ENCODE results near the gene TENM3. TPM values are rescaled to one million over a fixed set of nuclear protein-coding genes. Genes with fewer than 3 reads are reported as not detected.

The TENM3 gene
- total and polyA plus RNA-seq, 3 donors from 2014 or later = 10.9 to 42.7 (median 42.2) TPM

- Histone ChIP-seq H3K27ac (no peak overlapping the region), H3K4me1 (no peaks in the 10 kb centered on the region), H3K9me3 (no peaks in the 10 kb centered on the region), H3K36me3 (ENCODE audit: low read depth, missing control alignments) (no peaks in the 10 kb centered on the region), H3K27me3 (no peaks in the 10 kb centered on the region), H3K4me3 (no peak overlapping the region)
- DNase-seq = no peak
- no peak for TF ChIP-seq CTCF (IDR thresholded peaks at IDR 0.05)
- no peak for TF ChIP-seq POLR2A (IDR thresholded peaks at IDR 0.05)
- WGBS, 2 donors = 58 to 63% methylated on average over 11 to 12 of the region's 12 CpGs
- intact Hi-C loops (cut with DNase I; ENCODE audit: low total_unique reads) = no loop called here
Observed at GRCh38 chr4:182351485-182351884, 108.3 kb downstream of the TENM3 start.

GRCh38 chr4:182354106-182354505, 110.9 kb downstream of the TENM3 start:
- 86 to 95% methylated on average over 3 of the region's 3 CpGs for WGBS, 2 donors
- H3K9me3 ChIP-seq = no peaks in the 10 kb centered on the region
- DNase-seq = no peak
- no peaks in the 10 kb centered on the region for H3K27me3 ChIP-seq
- TF ChIP-seq CTCF (IDR thresholded peaks at IDR 0.05) (no peak), POLR2A (IDR thresholded peaks at IDR 0.05) (no peak)
- H3K4me1 ChIP-seq = no peaks in the 10 kb centered on the region
- no peaks in the 10 kb centered on the region for H3K36me3 ChIP-seq (ENCODE audit: low read depth, missing control alignments)
- intact Hi-C loops (cut with DNase I; ENCODE audit: low total_unique reads) = no loop called here
- H3K4me3 ChIP-seq = no peak overlapping the region
- H3K27ac ChIP-seq = no peak overlapping the region

GRCh38 chr4:182354867-182355266, 111.7 kb downstream of the TENM3 start:
- Histone ChIP-seq H3K36me3 (ENCODE audit: low read depth, missing control alignments) (no peaks in the 10 kb centered on the region), H3K4me3 (no peak overlapping the region), H3K27ac (no peak overlapping the region), H3K27me3 (no peaks in the 10 kb centered on the region), H3K9me3 (no peaks in the 10 kb centered on the region), H3K4me1 (no peaks in the 10 kb centered on the region)
- DNase-seq = no peak
- WGBS, 2 donors = 68 to 70% methylated on average over 7 of the region's 7 CpGs
- TF ChIP-seq CTCF (IDR thresholded peaks at IDR 0.05) (no peak), POLR2A (IDR thresholded peaks at IDR 0.05) (no peak)
- intact Hi-C loops (cut with DNase I; ENCODE audit: low total_unique reads) = no loop called here

- Histone ChIP-seq H3K4me3 (no peak overlapping the region), H3K9me3 (no peaks in the 10 kb centered on the region), H3K27me3 (no peaks in the 10 kb centered on the region), H3K36me3 (ENCODE audit: low read depth, missing control alignments) (no peaks in the 10 kb centered on the region), H3K4me1 (no peaks in the 10 kb centered on the region), H3K27ac (no peak overlapping the region)
- TF ChIP-seq CTCF (IDR thresholded peaks at IDR 0.05) = no peak
- no peak for TF ChIP-seq POLR2A (IDR thresholded peaks at IDR 0.05)
- WGBS, 2 donors = 77 to 81% methylated on average over 13 of the region's 13 CpGs
- no peak for DNase-seq
- intact Hi-C loops (cut with DNase I; ENCODE audit: low total_unique reads) = no loop called here
Observed at GRCh38 chr4:182367153-182367552, 124.0 kb downstream of the TENM3 start.

GRCh38 chr4:182369211-182369610, 126.0 kb downstream of the TENM3 start:
- H3K27me3 ChIP-seq = no peaks in the 10 kb centered on the region
- no peak overlapping the region for H3K4me3 ChIP-seq
- H3K4me1 ChIP-seq = no peaks in the 10 kb centered on the region
- no peak for DNase-seq
- H3K27ac ChIP-seq = no peak overlapping the region
- intact Hi-C loops (cut with DNase I; ENCODE audit: low total_unique reads) = no loop called here
- WGBS, 2 donors = 62 to 73% methylated on average over 3 of the region's 3 CpGs
- no peak for TF ChIP-seq POLR2A (IDR thresholded peaks at IDR 0.05)
- TF ChIP-seq CTCF (IDR thresholded peaks at IDR 0.05) = no peak
- no peaks in the 10 kb centered on the region for H3K9me3 ChIP-seq
- no peaks in the 10 kb centered on the region for H3K36me3 ChIP-seq (ENCODE audit: low read depth, missing control alignments)

Data from testis (tissue), 3 donors.